Measurements from ENCODE around the gene FDXR.

Gene FDXR

DNA sequence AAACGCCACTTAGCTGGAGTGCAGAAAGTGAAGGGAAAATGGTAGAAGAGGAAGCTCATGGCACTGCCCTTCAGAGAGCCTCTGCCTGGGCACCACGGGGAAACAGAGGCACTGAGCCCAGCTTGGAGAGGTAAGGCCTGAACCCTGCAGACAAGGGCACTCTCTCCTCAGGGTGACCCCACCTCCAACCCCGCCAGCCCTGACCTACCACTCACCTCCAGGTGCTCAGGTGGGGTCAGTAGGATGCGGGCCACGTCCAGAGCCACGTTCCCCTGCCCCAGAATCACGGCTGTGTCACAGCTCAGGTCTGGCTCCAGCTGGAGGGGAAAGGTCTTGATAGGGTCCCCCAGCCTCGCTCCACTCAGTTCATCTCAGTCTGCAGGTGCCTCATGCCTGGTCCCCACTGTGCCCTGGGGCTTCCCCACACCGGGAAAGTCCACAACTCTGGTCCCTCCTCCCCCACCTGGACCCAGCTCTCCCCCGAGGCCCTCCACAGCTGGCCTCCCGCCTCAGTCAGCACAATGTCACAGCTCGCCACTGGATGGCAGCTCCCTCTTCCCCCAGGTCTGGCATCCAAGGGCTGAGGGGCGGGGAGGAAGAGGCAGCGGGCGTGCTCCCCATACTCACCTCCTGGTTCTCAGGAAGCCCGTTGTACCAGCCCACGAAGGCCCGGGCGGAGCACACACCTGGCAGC, 7.1 kb downstream of the FDXR start:
- Histone ChIP-seq H3K9ac (peak overlapping the region; percentile 58; the same call in 1 of the 2 replicates), H3K27me3 (peaks cover 20% of the 10 kb centered on the region), H3K4me2 (peak overlapping the region; percentile 55), H3K4me1 (peaks cover 48% of the 10 kb centered on the region), H3K27ac (peak overlapping the region; percentile 33), H4K20me1 (peaks cover 36% of the 10 kb centered on the region), H3K4me3 (no peak overlapping the region), H3K9me3 (no peaks in the 10 kb centered on the region), H3K36me3 (peaks cover 4% of the 10 kb centered on the region; the same call in 1 of the 2 replicates)
- TF ChIP-seq Cebpa-rat (IDR thresholded peaks at IDR 0.05), result no peak

DNA sequence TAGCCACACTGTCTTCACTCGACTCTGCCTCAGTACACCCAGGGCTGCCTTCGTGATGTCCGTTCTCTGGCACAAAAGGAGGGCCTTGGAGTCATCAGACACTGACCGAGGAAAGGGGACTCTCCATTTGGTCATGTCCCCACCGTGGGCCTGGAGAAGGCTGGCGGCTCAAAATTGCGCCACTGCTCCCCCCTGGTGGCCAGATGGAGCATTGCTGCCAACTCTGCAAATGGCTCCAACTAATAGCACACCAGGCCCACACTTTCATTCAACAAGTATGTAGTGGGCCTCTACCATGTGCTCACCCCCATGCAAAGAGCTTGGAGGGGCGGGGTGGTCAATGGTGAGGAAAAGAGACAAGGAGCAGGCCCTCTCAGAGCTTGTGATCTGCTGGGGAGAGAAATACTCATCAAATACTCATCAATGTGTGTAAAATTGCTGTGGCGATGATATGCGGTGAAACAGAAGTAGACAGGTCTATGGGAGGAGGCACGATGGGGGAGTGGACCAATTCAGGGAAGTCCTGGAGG, 7.9 kb downstream of the FDXR start:
- peaks cover 27% of the 10 kb centered on the region for H3K27me3 ChIP-seq
- no peak overlapping the region; the same call in 1 of the 2 replicates for H3K4me2 ChIP-seq
- no peaks in the 10 kb centered on the region for H3K9me3 ChIP-seq
- peaks cover 55% of the 10 kb centered on the region for H3K4me1 ChIP-seq
- H3K36me3 ChIP-seq, result peaks cover 4% of the 10 kb centered on the region; the same call in 1 of the 2 replicates
- H3K9ac ChIP-seq, result no peak overlapping the region
- no peak overlapping the region for H3K27ac ChIP-seq
- peaks cover 43% of the 10 kb centered on the region for H4K20me1 ChIP-seq
- no peak overlapping the region for H3K4me3 ChIP-seq
- TF ChIP-seq Cebpa-rat (IDR thresholded peaks at IDR 0.05), result no peak

DNA sequence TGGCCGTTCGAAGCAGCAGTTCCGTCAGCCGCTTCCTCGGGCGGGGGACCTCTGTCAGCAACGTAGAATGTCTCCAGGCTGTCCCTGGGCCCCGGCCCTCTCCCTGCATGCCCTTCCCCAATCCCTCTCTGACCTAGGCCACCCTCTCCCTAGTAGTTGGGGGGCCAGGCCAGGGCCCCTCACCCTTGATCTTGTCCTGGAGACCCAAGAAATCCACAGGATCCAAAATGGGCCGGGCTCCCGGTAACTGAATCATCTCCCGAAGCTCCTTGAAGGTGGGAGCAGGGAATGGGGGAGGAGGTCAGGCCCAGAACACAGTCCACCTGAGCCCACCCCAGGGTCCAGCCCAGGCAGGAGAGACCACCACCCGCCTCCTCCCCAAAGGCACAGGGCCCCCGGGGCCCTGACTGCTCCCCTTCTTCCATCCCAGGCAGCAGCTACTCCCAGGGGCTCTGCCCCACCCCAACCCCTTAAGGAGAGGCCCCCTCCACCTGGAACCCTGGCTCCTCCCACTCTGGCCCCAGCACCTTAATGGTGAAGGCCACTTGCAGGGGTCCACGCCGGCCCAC, 8.4 kb downstream of the FDXR start:
- Histone ChIP-seq H3K9ac (no peak overlapping the region), H3K4me1 (peaks cover 52% of the 10 kb centered on the region), H3K9me3 (no peaks in the 10 kb centered on the region), H3K4me3 (no peak overlapping the region), H4K20me1 (peaks cover 44% of the 10 kb centered on the region), H3K27ac (no peak overlapping the region), H3K27me3 (peaks cover 33% of the 10 kb centered on the region), H3K36me3 (no peaks in the 10 kb centered on the region), H3K4me2 (no peak overlapping the region; the same call in 1 of the 2 replicates)
- TF ChIP-seq Cebpa-rat (IDR thresholded peaks at IDR 0.05), result no peak

DNA sequence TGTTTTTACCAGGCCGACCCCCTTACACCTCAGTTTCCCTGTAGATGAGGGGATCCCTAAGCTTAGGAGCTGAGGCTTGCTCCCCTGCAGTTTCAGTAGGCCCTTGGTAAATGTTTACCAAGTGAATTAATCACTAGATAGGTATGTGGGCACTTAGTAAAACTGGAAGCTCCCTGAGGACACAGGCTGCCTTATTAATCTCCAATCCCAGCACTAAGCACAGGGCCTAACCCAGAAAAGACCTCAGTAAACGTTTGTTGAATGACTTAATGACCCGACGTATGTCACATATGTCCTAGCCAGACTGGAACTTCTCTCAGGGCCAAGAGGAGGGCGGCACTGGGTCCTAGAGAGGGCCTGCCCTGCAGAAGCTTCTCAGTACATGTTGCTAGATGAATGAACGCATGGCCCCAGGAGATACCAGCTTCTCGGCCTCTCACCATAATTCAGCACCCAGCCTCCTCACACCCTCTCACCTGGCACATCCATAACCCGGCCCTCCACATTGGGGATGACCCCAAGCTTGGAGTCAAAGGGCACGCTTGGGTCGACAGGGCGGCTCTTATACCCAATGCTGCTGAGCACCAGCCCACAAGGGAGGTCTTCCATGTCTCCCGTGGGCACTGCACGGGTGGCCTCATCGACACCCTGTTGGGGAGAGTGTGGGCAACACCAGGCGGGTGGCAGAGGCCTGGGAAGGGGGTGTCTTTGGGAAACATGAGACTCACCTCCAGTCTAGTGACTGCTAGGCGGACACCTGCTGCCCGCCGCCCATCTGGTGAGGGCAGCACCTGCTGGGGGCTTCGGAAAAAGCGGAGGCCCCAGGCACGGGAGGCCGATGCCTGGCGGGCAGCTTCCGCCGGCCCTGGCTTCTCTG, 9.1 kb downstream of the FDXR start:
- Histone ChIP-seq H3K9ac (no peak overlapping the region), H3K4me2 (peak overlapping the region; percentile 31; the same call in 1 of the 2 replicates), H3K36me3 (no peaks in the 10 kb centered on the region), H3K27ac (no peak overlapping the region), H3K4me3 (no peak overlapping the region), H4K20me1 (peaks cover 49% of the 10 kb centered on the region), H3K4me1 (peaks cover 50% of the 10 kb centered on the region), H3K9me3 (no peaks in the 10 kb centered on the region), H3K27me3 (peaks cover 40% of the 10 kb centered on the region)
- no peak for TF ChIP-seq Cebpa-rat (IDR thresholded peaks at IDR 0.05)

DNA sequence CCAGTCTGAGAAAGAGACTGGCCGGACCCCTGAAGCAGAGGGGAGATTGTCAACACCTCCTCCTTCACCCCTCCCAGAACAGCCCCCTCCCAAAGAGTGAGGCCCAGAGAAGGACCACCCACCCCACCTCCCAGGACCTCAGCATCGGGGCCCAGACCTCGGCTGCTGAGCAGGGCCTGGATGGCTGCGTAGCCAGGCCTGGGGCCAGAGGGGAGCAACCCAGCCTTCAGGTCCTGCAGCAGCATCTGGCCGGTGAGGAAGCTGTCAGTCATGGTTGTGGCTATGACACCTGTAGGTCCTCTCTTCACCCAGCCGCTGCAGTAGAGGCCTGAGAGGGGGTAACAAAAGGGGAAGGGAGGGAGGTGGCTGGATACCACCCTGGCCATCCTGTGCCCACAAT, 9.9 kb downstream of the FDXR start:
- H4K20me1 ChIP-seq, result peaks cover 50% of the 10 kb centered on the region
- no peaks in the 10 kb centered on the region for H3K9me3 ChIP-seq
- H3K27ac ChIP-seq, result no peak overlapping the region
- H3K4me2 ChIP-seq, result peak overlapping the region; percentile 31; the same call in 1 of the 2 replicates
- peaks cover 46% of the 10 kb centered on the region for H3K27me3 ChIP-seq
- no peak for TF ChIP-seq Cebpa-rat (IDR thresholded peaks at IDR 0.05)
- H3K4me1 ChIP-seq, result peaks cover 50% of the 10 kb centered on the region
- H3K4me3 ChIP-seq, result no peak overlapping the region
- no peaks in the 10 kb centered on the region for H3K36me3 ChIP-seq
- no peak overlapping the region for H3K9ac ChIP-seq

DNA sequence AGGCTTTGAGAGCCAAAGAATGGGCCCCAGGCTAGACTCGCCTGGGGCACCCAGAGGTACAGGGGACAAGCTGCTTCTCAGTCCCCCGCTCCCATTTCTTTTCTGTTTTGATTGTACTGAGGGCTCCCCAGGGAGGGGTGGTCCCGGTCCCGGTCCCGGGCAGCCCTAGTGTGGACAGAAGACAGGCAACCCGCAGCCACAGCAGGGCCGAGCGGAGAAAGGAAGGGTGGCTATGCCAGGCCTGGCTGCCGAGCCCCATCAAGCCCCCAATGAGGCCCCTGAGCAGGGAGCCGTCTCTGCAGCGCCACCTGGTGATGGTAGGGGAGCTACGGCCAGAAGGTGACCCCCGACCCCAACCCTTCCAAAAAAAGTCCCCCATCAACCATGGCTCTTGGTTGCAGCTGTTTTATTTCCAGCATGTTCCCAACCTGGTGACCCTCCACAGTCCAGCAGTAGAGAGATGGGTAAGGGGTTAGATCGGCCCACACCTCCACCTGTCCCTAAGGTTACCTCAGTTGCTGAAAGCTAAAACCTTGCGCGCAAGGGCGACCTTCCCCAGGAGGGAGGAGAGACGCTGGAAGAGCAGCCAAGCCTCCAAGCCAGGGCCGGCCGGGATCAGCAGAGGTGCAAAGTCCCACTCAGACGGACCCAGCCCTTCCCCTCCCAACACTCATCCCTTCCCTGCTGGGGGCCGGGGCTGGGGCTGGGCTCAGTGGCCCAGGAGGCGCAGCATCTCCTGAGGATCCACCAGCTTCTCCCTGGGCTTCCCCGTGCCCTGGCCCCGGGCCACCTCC, 10.5 kb downstream of the FDXR start:
- Histone ChIP-seq H3K9ac (no peak overlapping the region), H3K27ac (no peak overlapping the region), H3K4me1 (peaks cover 54% of the 10 kb centered on the region), H3K9me3 (no peaks in the 10 kb centered on the region), H3K36me3 (no peaks in the 10 kb centered on the region), H3K4me3 (no peak overlapping the region), H3K4me2 (peak overlapping the region; percentile 31; the same call in 1 of the 2 replicates), H4K20me1 (peaks cover 53% of the 10 kb centered on the region), H3K27me3 (peaks cover 53% of the 10 kb centered on the region)
- no peak for TF ChIP-seq Cebpa-rat (IDR thresholded peaks at IDR 0.05)

DNA sequence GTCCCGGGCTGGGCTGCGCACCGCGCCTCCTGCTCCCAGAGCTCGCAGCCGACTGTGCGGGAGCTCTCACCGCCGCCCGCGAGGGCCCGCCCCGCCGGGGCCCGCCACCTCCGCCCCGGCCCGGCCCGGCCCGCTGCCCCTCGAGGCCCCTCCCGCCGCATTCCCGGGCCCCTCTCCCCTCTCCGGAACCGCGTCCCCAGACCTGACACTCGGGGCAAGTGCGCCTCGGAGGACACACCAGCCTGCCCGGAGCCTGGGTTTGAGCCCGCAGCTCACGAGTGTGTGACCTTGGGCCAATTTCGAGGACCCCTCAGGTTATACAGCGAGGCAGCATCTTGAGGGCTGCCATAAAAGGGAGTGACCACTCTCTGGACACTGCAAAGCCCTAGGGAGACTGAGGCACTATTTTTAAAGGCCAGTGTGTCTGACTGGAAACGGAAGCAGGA, 11.1 kb downstream of the FDXR start:
- H3K9ac ChIP-seq, result no peak overlapping the region
- no peaks in the 10 kb centered on the region for H3K9me3 ChIP-seq
- H3K36me3 ChIP-seq, result no peaks in the 10 kb centered on the region
- H4K20me1 ChIP-seq, result peaks cover 58% of the 10 kb centered on the region
- H3K4me3 ChIP-seq, result no peak overlapping the region
- H3K27me3 ChIP-seq, result peaks cover 59% of the 10 kb centered on the region
- no peak overlapping the region for H3K27ac ChIP-seq
- peak overlapping the region; percentile 31; the same call in 1 of the 2 replicates for H3K4me2 ChIP-seq
- peaks cover 58% of the 10 kb centered on the region for H3K4me1 ChIP-seq
- TF ChIP-seq Cebpa-rat (IDR thresholded peaks at IDR 0.05), result no peak

DNA sequence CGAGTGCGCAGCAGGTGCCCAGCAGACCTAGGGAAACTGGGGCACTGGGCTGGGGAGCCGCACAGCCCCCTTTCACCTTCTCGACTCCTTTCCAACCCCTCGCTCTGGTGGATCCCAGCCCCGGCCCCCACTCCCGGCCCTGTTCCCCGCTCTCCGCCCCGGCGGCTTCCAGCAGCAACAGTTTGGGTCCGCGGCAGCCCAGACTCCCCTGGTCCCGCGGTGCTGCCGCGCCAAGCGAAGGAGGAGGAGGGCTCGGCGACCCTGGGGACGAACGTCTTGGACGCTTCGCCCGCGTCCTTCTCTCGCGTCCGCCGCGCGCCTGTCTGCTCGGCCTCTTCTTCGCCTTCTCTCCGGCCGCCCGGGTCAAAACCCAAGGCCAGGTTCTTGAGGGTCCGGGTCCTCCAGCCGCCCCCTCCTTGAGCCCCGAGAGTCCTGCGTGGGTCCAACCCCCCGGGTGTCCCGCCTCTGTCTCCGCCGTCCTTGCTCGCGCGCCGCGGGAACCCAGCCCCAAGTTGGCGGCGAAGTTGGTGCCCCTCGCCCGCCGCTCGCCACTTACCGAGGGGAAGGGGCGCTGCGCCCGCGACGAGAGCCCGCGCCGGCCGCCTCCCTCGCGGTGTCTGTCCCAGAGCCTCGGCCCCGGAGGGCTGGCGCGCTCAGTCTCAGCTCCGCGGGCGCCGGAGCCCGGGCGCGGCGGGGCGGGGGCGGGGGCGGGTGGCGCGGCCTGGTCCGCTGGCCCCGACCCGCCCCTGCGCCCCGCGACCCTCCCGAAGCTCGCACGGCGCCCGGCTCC, 11.7 kb downstream of the FDXR start:
- no peak for TF ChIP-seq Cebpa-rat (IDR thresholded peaks at IDR 0.05)
- Histone ChIP-seq H3K36me3 (no peaks in the 10 kb centered on the region), H3K9ac (no peak overlapping the region), H3K9me3 (no peaks in the 10 kb centered on the region), H3K4me2 (peak overlapping the region; percentile 81), H3K27ac (no peak overlapping the region), H3K4me1 (peaks cover 55% of the 10 kb centered on the region), H3K4me3 (peak overlapping the region; percentile 55), H4K20me1 (peaks cover 58% of the 10 kb centered on the region), H3K27me3 (peaks cover 62% of the 10 kb centered on the region)
